HG03457 (cell line): ENCODE measurements around the gene SLC43A2.

Experiments
- ATAC-seq: cut with Tn5 transposase; IDR thresholded peaks from one replicate; pipeline ENCODE4 v1.9.1; 2021; ENCODE audit warnings: moderate number of reproducible peaks; ENCODE audit not compliant: unreplicated experiment

SLC43A2 gene

GRCh38 chr17:1643999-1644492 lies 15.4 kb upstream of the SLC43A2 start:
- no peak for ATAC-seq

GRCh38 chr17:1643293-1643998 lies 14.8 kb upstream of the SLC43A2 start:
- ATAC-seq = no peak

GRCh38 chr17:1641065-1641403 lies 12.4 kb upstream of the SLC43A2 start:
- no peak for ATAC-seq

- ATAC-seq = no peak
These were observed 11.9 kb upstream of the SLC43A2 start for GRCh38 chr17:1640329-1641064.

- ATAC-seq = no peak
These were observed 11.0 kb upstream of the SLC43A2 start for GRCh38 chr17:1639549-1640180.

GRCh38 chr17:1638624-1639300 lies 10.1 kb upstream of the SLC43A2 start:
- no peak for ATAC-seq

GRCh38 chr17:1638171-1638590 lies 9.5 kb upstream of the SLC43A2 start:
- ATAC-seq = no peak

- no peak for ATAC-seq
These were observed 8.2 kb upstream of the SLC43A2 start for GRCh38 chr17:1636732-1637285.

GRCh38 chr17:1635675-1636465 lies 7.2 kb upstream of the SLC43A2 start:
- no peak for ATAC-seq

- no peak for ATAC-seq
These were observed 6.4 kb upstream of the SLC43A2 start for GRCh38 chr17:1634841-1635650.

GRCh38 chr17:1630662-1631061 lies 2.0 kb upstream of the SLC43A2 start:
- no peak for ATAC-seq

- ATAC-seq = no peak
These were observed 1.1 kb upstream of the SLC43A2 start for GRCh38 chr17:1629504-1630310.

- no peak for ATAC-seq
These were observed 346 bp upstream of the SLC43A2 start for GRCh38 chr17:1628856-1629503.

GRCh38 chr17:1627182-1627981 lies 1.3 kb downstream of the SLC43A2 start:
- ATAC-seq = no peak

- ATAC-seq = no peak
These were observed 2.3 kb downstream of the SLC43A2 start for GRCh38 chr17:1626333-1626732.

- ATAC-seq = no peak
These were observed 3.1 kb downstream of the SLC43A2 start for GRCh38 chr17:1625581-1625980.

- ATAC-seq = no peak
These were observed 3.6 kb downstream of the SLC43A2 start for GRCh38 chr17:1625053-1625452.
